ENCODE data around the gene IL1R2. TPM values are rescaled to one million over a fixed set of nuclear protein-coding genes. Genes with fewer than 3 reads are reported as not detected.

The IL1R2 gene
- total and polyA plus RNA-seq, 3 donors from 2014 or later = 2.2 to 3.7 (median 2.7) TPM

DNA sequence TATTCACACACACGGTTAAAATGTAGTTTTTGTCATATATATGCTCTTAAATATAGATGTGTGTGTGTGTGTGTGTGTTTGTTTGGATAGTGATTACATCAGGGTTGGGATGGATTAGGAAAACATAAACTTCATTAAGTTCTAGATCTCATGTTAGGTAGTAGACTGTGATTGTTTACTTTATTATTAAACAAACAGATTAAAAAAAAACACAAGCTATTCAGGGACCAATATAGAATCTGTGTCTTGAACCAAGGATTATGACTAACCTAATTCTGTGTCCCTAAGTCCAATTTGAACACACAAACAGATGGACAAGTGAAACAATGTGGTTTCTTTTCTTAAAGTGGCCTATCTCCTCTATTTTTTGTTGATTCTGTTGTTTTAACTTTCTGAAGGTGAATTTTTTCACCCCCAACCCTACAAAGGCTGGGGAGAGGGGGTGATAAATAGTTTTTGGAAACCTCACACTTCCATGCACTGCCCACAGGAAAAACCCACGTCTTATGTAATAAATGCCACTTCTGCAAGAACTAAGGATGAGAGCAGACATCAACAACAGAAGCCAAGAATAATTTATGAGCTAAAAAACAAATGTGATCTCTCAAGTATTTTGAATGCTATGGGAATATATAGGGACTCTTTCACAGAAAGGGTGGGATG lies 40.7 kb downstream of the IL1R2 start:
- intact Hi-C loops (cut with DNase I; ENCODE audit: low total_unique reads) = no loop called here
- Histone ChIP-seq H3K27ac (peak overlapping the region; percentile 42 to 52), H3K9me3 (no peaks in the 10 kb centered on the region), H3K36me3 (ENCODE audit: low read depth, missing control alignments) (no peaks in the 10 kb centered on the region), H3K27me3 (no peaks in the 10 kb centered on the region), H3K4me1 (peaks cover 37% of the 10 kb centered on the region), H3K4me3 (no peak overlapping the region)
- 63 to 64% methylated on average over 2 of the region's 2 CpGs for WGBS, 2 donors
- TF ChIP-seq, protein P1, sequence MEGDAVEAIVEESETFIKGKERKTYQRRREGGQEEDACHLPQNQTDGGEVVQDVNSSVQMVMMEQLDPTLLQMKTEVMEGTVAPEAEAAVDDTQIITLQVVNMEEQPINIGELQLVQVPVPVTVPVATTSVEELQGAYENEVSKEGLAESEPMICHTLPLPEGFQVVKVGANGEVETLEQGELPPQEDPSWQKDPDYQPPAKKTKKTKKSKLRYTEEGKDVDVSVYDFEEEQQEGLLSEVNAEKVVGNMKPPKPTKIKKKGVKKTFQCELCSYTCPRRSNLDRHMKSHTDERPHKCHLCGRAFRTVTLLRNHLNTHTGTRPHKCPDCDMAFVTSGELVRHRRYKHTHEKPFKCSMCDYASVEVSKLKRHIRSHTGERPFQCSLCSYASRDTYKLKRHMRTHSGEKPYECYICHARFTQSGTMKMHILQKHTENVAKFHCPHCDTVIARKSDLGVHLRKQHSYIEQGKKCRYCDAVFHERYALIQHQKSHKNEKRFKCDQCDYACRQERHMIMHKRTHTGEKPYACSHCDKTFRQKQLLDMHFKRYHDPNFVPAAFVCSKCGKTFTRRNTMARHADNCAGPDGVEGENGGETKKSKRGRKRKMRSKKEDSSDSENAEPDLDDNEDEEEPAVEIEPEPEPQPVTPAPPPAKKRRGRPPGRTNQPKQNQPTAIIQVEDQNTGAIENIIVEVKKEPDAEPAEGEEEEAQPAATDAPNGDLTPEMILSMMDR (IDR thresholded peaks at IDR 0.05) = no peak
- TF ChIP-seq POLR2A (IDR thresholded peaks at IDR 0.05) = no peak
- no peak for DNase-seq

DNA sequence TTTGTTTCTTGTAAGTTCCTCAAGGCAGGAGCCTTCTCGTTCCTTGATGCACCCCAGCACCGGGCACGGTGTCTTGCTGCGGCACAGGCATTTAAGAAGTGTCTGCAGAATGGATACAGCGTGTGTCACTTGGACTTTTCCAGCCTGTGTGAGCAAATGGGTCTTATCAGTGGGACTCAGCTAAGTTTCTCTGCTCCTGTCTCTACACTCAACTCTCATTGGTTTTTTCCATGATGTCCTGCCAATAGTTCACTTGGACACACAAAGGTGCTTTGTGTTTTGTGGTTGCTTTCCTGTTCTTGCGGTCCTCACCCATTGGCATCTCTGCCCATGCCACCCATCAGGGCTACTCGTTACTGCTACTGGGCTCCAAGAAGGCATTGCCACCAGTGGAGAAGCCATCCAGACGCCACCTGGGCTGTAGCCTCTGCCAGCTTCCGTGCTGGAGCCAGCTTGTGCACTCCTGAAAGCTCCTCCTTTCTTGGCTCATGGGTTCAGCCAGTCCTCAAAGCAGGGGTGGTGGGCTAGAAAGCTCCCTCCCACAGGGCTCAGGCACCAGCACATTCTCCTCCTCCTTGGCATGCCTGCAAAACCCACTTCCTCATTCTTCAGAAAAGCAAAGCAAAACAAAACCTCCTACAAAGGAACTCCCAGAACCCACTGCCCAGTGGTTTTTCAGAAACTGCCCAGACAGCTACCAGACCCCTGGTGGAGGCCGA lies 41.4 kb downstream of the IL1R2 start:
- intact Hi-C loops (cut with DNase I; ENCODE audit: low total_unique reads) = no loop called here
- no peak for TF ChIP-seq POLR2A (IDR thresholded peaks at IDR 0.05)
- TF ChIP-seq, protein P1 (IDR thresholded peaks at IDR 0.05) = no peak
- 51 to 61% methylated on average over 10 of the region's 10 CpGs for WGBS, 2 donors
- Histone ChIP-seq H3K27me3 (no peaks in the 10 kb centered on the region), H3K4me3 (no peak overlapping the region), H3K4me1 (peaks cover 37% of the 10 kb centered on the region), H3K9me3 (no peaks in the 10 kb centered on the region), H3K36me3 (ENCODE audit: low read depth, missing control alignments) (no peaks in the 10 kb centered on the region), H3K27ac (peak overlapping the region; percentile 42 to 52)
- peak; percentile 70 for DNase-seq

DNA sequence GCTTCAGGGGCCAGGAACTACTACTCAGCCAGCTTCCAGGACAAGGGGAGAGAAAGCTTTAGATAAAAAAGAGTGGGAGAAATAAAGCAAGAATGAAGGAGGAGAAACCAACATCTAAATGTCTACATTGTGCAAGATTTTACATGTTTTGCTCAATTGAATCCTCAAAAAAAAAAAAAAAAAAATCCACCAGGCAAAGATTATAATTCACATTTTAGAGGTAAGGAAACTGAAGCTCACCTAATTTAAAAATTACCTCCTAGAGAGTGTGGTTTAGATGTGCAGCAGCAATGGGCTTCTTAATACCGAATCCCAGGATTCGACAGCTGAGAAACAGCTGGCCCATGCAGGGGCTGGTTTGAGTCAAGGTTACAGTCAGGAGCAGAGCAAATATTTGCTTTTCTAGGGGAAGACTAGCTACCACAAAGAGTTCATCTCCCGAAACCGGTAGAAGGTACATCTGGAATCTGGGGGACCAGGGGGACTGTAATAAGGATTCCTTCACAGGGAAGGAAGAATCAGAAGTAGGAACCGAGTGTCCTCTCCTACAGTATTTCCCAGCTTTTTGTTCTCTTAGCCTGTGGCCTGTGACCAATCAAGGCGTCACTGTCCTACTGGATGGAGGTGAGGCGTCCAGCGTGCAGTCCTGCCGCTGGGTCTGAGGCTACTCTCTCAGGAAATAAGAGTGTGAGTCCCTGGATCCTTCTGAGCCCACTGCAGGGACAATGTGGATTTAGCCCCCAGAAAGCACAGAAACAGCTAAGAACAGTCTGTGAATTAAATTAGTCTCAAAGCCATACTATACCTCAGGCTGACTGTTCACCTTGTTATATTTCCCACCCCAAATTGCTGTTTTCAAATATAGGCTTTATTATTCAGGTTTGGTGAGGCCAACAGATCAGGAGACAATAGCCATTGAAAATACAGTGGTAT lies 42.3 kb downstream of the IL1R2 start:
- H3K27ac ChIP-seq = peak overlapping the region; percentile 42 to 52
- H3K4me3 ChIP-seq = no peak overlapping the region
- no peaks in the 10 kb centered on the region for H3K9me3 ChIP-seq
- DNase-seq = no peak
- no peak for TF ChIP-seq POLR2A (IDR thresholded peaks at IDR 0.05)
- TF ChIP-seq, protein P1 (IDR thresholded peaks at IDR 0.05) = no peak
- no peaks in the 10 kb centered on the region for H3K27me3 ChIP-seq
- WGBS, 2 donors = 49 to 61% methylated on average over 9 of the region's 9 CpGs
- intact Hi-C loops (cut with DNase I; ENCODE audit: low total_unique reads) = no loop called here
- no peaks in the 10 kb centered on the region for H3K36me3 ChIP-seq (ENCODE audit: low read depth, missing control alignments)
- peaks cover 33% of the 10 kb centered on the region for H3K4me1 ChIP-seq

DNA sequence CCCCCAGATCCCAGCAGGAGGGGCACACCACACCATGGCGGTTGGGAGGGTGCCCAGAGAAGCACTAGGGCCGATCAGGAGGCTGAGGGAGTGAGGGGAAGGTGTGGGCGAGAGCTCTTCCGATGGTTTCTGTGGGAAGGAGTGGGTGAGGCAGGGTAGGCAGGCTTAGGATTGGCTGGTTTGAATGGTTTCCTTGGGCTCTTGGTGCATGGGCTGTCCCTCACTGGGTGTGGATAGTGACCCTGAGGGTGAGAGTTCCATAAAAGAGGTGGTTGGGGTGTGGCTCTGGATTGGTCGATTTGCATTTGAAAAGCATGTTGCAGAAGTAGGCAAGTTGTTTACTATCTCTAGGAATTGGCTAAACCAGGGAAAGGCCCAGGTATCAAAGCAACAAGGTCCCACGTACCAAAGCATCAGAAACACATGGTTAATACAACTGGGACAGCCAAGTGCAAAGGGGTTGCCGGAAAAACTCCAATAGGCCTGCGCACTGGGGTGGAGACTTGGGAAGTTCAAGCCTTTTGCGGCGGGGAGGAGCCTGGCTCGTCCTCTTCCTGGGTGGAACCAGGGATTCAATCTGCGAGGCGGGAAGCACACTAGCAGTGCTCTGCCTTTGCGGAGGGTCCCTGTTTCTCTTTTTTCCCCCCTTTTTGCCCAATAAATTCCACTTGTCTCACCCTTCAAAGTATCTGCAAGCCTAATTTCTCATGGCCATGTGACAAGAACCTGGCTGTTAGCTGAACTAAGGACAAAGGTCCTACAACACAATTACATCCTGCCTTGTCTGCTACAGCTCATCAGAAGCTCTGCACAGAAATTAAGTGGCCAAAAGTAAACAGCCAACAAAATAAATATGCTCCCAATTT lies 43.2 kb downstream of the IL1R2 start:
- Histone ChIP-seq H3K27ac (peak overlapping the region; percentile 42 to 52), H3K4me1 (peaks cover 33% of the 10 kb centered on the region), H3K9me3 (no peaks in the 10 kb centered on the region), H3K36me3 (ENCODE audit: low read depth, missing control alignments) (no peaks in the 10 kb centered on the region), H3K4me3 (no peak overlapping the region), H3K27me3 (no peaks in the 10 kb centered on the region)
- intact Hi-C loops (cut with DNase I; ENCODE audit: low total_unique reads) = no loop called here
- 80 to 86% methylated on average over 14 of the region's 14 CpGs for WGBS, 2 donors
- TF ChIP-seq POLR2A (IDR thresholded peaks at IDR 0.05) = no peak
- TF ChIP-seq, protein P1 (IDR thresholded peaks at IDR 0.05) = no peak
- no peak for DNase-seq

Measured in testis (tissue), 3 donors.